Neural cell (in vitro differentiated cells): ENCODE measurements around the gene TOP2B. TPM values are rescaled to one million over a fixed set of nuclear protein-coding genes. Genes with fewer than 3 reads are reported as not detected.

Experiments used
- H2AFZ ChIP-seq: fragments of 200-600, 300-800 bp; sonication (generic), shearing (Covaris generic); 2 replicates; pipeline ENCODE4 v1.6.0; 2014; ENCODE audit warnings: low read depth, mild to moderate bottlenecking, antibody characterized with exemption, low read length, moderate library complexity
- H3F3A ChIP-seq: fragments of 200-600 bp; shearing (Covaris generic); 2 replicates; pipeline ENCODE4 v1.6.1; 2016; ENCODE audit warnings: mild to moderate bottlenecking, moderate library complexity, mixed read lengths, antibody characterized with exemption, low read length; ENCODE audit not compliant: insufficient read depth, poor library complexity, severe bottlenecking
- H3K27ac ChIP-seq: fragments of 200-600, 300-800 bp; sonication (generic), shearing (Covaris generic); 2 replicates; pipeline ENCODE4 v1.5.1; 2014; ENCODE audit warnings: mild to moderate bottlenecking, low read length, moderate library complexity
- H3K27me3 ChIP-seq: fragments of 300-800, 200-600 bp; sonication (generic), shearing (Covaris generic); 2 replicates; pipeline ENCODE4 v1.6.0; 2014; ENCODE audit warnings: mild to moderate bottlenecking, low read depth, low read length, moderate library complexity; ENCODE audit not compliant: insufficient read depth
- H3K36me3 ChIP-seq: fragments of 300-800, 200-600 bp; sonication (generic), shearing (Covaris generic); 2 replicates; pipeline ENCODE4 v1.5.1; 2014; ENCODE audit warnings: mild to moderate bottlenecking, antibody characterized with exemption, low read length, moderate library complexity; ENCODE audit not compliant: insufficient read depth
- H3K4me2 ChIP-seq: fragments of 300-800, 200-600 bp; sonication (generic), shearing (Covaris generic); 2 replicates; pipeline ENCODE4 v1.6.0; 2014; ENCODE audit warnings: mild to moderate bottlenecking, low read length
- H3K4me3 ChIP-seq: fragments of 300-800, 200-600 bp; sonication (generic), shearing (Covaris generic); 2 replicates; pipeline ENCODE4 v1.5.1; 2014; ENCODE audit warnings: mild to moderate bottlenecking, low read length, moderate library complexity
- H3K79me2 ChIP-seq: fragments of 200-600 bp; shearing (Covaris generic); replicated peaks from 2 replicates; pipeline ENCODE4 v1.6.0; 2014; ENCODE audit warnings: mild to moderate bottlenecking, low read length, moderate library complexity; ENCODE audit not compliant: insufficient read depth
- H3K9ac ChIP-seq: fragments of 300-800, 200-600 bp; sonication (generic), shearing (Covaris generic); 2 replicates; pipeline ENCODE4 v1.6.1; 2016; ENCODE audit warnings: mild to moderate bottlenecking, low read length, mixed read lengths
- H3K9me2 ChIP-seq: fragments of 200-600 bp; shearing (Covaris generic); 2 replicates; pipeline ENCODE4 v1.6.1; 2016; ENCODE audit warnings: mild to moderate bottlenecking, low read length, mixed read lengths; ENCODE audit not compliant: insufficient read depth
- H3K9me3 ChIP-seq: fragments of 200-600, 300-800 bp; sonication (generic), shearing (Covaris generic); 2 replicates; pipeline ENCODE4 v1.6.1; 2016; ENCODE audit warnings: mild to moderate bottlenecking, mixed run types, low read length, moderate library complexity, mixed read lengths
- H4K20me1 ChIP-seq: fragments of 200-600 bp; shearing (Covaris generic); 2 replicates; pipeline ENCODE4 v1.6.1; 2016; ENCODE audit warnings: mild to moderate bottlenecking, mixed run types; ENCODE audit not compliant: insufficient read depth
- EP300 ChIP-seq: fragments of 450-650 bp; conservative IDR thresholded peaks from 2 replicates; pipeline ENCODE4 v1.6.1; 2014; ENCODE audit warnings: antibody characterized with exemption, mild to moderate bottlenecking, moderate library complexity; ENCODE audit not compliant: poor library complexity, severe bottlenecking
- EZH2 ChIP-seq: fragments of 200-600, 300-800 bp; shearing (Covaris generic), sonication (generic); IDR thresholded peaks from 2 replicates; pipeline ENCODE4 v1.6.1; 2014; ENCODE audit warnings: antibody characterized with exemption, low read length, borderline replicate concordance, mild to moderate bottlenecking; ENCODE audit not compliant: insufficient read depth, poor library complexity, severe bottlenecking
- MXI1 ChIP-seq: fragments of 450-650 bp; conservative IDR thresholded peaks from 2 replicates; pipeline ENCODE4 v1.6.1; 2014; ENCODE audit warnings: antibody characterized with exemption, mild to moderate bottlenecking; ENCODE audit not compliant: poor library complexity, severe bottlenecking
- POLR2AphosphoS5 ChIP-seq: IDR thresholded peaks from 2 replicates; pipeline ENCODE4 v1.6.1; 2012
- RAD21 ChIP-seq: fragments of 450-650 bp; conservative IDR thresholded peaks from 2 replicates; pipeline ENCODE4 v1.6.1; 2014; ENCODE audit warnings: antibody characterized with exemption, mild to moderate bottlenecking, moderate library complexity
- REST ChIP-seq: IDR thresholded peaks from 2 replicates; pipeline ENCODE4 v1.6.1; 2012; ENCODE audit warnings: borderline replicate concordance
- SMC3 ChIP-seq: fragments of 450-650 bp; conservative IDR thresholded peaks from 2 replicates; pipeline ENCODE4 v1.6.1; 2014; ENCODE audit warnings: antibody characterized with exemption, mild to moderate bottlenecking, moderate library complexity; ENCODE audit not compliant: poor library complexity
- TAF1 ChIP-seq: IDR thresholded peaks from 2 replicates; pipeline ENCODE4 v1.6.1; 2012; ENCODE audit warnings: low read depth
- polyA plus RNA-seq: library from polyadenylated mRNA; depleted of rRNA; stranded (reverse); fragments of >200 nt; gene quantifications from 2 replicates; pipeline ENCODE4 v1.2.3, GENCODE V29; 2014
- TF ChIP-seq, protein P1 (sequence below): fragments of 450-650 bp; IDR thresholded peaks from 2 replicates; pipeline ENCODE4 v1.5.1; 2014; ENCODE audit warnings: antibody characterized with exemption, mild to moderate bottlenecking, moderate library complexity; ENCODE audit not compliant: poor library complexity, severe bottlenecking

The TOP2B gene
- polyA plus RNA-seq, 1 donor from 2014 or later = 440 TPM

- Histone ChIP-seq H3K4me3 (no peak overlapping the region), H3K9me2 (no peaks in the 10 kb centered on the region), H2AFZ (no peak overlapping the region), H3K79me2 (no peaks in the 10 kb centered on the region), H3F3A (no peaks in the 10 kb centered on the region), H3K9ac (no peak overlapping the region), H3K27me3 (no peaks in the 10 kb centered on the region), H4K20me1 (no peaks in the 10 kb centered on the region), H3K9me3 (no peaks in the 10 kb centered on the region), H3K36me3 (no peaks in the 10 kb centered on the region), H3K27ac (no peak overlapping the region), H3K4me2 (no peak overlapping the region)
- TF ChIP-seq TAF1 = no peak
- TF ChIP-seq SMC3 = no peak
- TF ChIP-seq EZH2 = no peak
- TF ChIP-seq EP300 = no peak
- no peak for TF ChIP-seq RAD21
- no peak for TF ChIP-seq MXI1
- TF ChIP-seq REST = no peak
- TF ChIP-seq POLR2AphosphoS5 = no peak
- TF ChIP-seq, protein P1, sequence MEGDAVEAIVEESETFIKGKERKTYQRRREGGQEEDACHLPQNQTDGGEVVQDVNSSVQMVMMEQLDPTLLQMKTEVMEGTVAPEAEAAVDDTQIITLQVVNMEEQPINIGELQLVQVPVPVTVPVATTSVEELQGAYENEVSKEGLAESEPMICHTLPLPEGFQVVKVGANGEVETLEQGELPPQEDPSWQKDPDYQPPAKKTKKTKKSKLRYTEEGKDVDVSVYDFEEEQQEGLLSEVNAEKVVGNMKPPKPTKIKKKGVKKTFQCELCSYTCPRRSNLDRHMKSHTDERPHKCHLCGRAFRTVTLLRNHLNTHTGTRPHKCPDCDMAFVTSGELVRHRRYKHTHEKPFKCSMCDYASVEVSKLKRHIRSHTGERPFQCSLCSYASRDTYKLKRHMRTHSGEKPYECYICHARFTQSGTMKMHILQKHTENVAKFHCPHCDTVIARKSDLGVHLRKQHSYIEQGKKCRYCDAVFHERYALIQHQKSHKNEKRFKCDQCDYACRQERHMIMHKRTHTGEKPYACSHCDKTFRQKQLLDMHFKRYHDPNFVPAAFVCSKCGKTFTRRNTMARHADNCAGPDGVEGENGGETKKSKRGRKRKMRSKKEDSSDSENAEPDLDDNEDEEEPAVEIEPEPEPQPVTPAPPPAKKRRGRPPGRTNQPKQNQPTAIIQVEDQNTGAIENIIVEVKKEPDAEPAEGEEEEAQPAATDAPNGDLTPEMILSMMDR = no peak
These were observed 14.5 kb upstream of the TOP2B start for GRCh38 chr3:25679166-25679565.

DNA sequence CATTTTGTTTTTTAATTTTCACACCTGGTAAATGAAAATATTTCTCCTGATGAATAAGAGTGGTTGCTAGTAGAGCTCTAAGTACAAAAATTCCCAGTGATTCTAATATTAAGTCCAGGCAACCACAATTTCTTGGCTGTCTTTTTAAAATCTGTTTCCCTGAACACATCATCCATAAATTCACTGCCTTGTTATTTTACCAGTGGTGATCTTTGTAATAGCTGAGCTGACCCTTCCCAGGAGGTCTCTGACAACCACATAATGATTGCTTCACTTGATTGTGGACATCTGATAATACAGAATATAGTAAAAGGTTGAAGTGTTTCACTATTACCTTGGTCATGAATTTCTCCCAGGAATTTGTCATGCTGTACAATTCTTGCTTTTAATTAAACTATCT, 13.9 kb upstream of the TOP2B start:
- no peaks in the 10 kb centered on the region for H3K79me2 ChIP-seq
- TF ChIP-seq POLR2AphosphoS5 (peak; percentile 30), MXI1 (no peak)
- no peaks in the 10 kb centered on the region for H4K20me1 ChIP-seq
- H3K27ac ChIP-seq = no peak overlapping the region
- H3K9me2 ChIP-seq = no peaks in the 10 kb centered on the region
- H3K4me3 ChIP-seq = no peak overlapping the region
- no peaks in the 10 kb centered on the region for H3K9me3 ChIP-seq
- H2AFZ ChIP-seq = no peak overlapping the region
- H3K4me2 ChIP-seq = no peak overlapping the region
- no peaks in the 10 kb centered on the region for H3F3A ChIP-seq
- H3K27me3 ChIP-seq = no peaks in the 10 kb centered on the region
- no peak overlapping the region for H3K9ac ChIP-seq
- H3K36me3 ChIP-seq = no peaks in the 10 kb centered on the region

GRCh38 chr3:25677121-25677520, 12.4 kb upstream of the TOP2B start:
- no peak overlapping the region for H2AFZ ChIP-seq
- H3K27me3 ChIP-seq = no peaks in the 10 kb centered on the region
- no peak overlapping the region for H3K4me2 ChIP-seq
- TF ChIP-seq SMC3 (no peak), TAF1 (no peak), MXI1 (no peak), EP300 (no peak), POLR2AphosphoS5 (no peak), REST (no peak), RAD21 (no peak), EZH2 (no peak)
- TF ChIP-seq, protein P1 = no peak
- no peaks in the 10 kb centered on the region for H3K9me2 ChIP-seq
- no peaks in the 10 kb centered on the region for H3F3A ChIP-seq
- H3K79me2 ChIP-seq = no peaks in the 10 kb centered on the region
- H3K9me3 ChIP-seq = no peaks in the 10 kb centered on the region
- H3K36me3 ChIP-seq = no peaks in the 10 kb centered on the region
- no peak overlapping the region for H3K4me3 ChIP-seq
- no peak overlapping the region for H3K9ac ChIP-seq
- H3K27ac ChIP-seq = no peak overlapping the region
- H4K20me1 ChIP-seq = no peaks in the 10 kb centered on the region
